Gastrocnemius medialis (tissue), 4 donors: Measurements from ENCODE around the gene FUT7.

ENCODE experiments used
- POLR2A ChIP-seq, 2 donors: fragments of 450-650 bp; IDR thresholded peaks; one replicate each; pipeline ENCODE4 v1.6.1; 2017; ENCODE audit warnings: antibody characterized with exemption in 2 of 2, mild to moderate bottlenecking in 2 of 2, moderate library complexity in 2 of 2
- TF ChIP-seq, protein P1 (sequence below), 5 experiments: fragments of 450-650 bp in 3 of 5; fragments of 200-600 bp in 2 of 5; sonication (generic) in 2 of 5; IDR thresholded peaks in 4 of 5; conservative IDR thresholded peaks in 1 of 5; 1 replicate in 4 of 5; 2 replicates in 1 of 5; pipeline ENCODE4 v1.5.1; 2016 to 2019; ENCODE audit warnings: antibody characterized with exemption in 5 of 5, mild to moderate bottlenecking in 3 of 5, moderate library complexity in 3 of 5

DNA sequence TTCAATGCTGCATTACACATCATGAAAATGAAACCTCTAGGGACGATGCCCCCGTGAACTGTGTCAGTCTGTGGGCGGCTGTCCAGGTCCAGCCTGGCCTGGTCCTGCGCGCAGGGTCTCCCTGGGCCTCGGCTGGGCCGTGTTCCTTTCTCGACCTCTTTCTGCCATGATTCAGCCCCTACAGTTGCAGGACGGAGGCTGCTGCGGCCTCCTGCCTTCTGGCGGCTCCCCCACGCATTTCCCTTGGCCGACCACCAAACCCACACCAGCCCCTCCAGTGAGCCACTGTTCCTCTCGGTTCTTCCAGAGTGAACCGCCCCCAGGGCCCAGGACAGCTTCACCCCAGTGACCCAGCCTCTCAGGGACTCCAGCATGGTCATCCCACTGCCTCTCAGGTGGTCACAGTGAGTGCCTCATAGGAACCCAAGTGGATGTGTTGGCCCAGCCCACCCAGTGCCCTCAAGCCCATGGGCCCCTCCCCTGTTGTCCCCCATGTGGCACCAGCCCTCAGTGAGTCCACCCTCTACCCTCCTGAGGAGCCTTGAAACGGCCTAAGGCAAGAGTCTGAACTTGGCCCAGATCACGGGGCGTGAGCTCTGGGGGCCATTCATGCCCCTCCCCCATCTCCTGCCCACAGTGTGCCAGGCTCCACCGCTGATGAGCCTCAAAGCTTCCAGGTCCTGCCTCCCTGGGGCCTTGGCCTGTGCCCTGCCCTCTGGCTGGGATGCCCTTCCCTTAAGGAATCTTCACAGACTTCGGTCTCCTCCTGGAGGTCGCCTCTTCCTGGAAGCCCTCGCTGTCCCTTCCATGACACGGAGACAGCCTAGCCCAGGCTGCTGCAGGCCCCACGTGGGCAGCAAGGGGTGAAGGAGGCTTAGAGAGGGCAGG is 25.5 kb downstream of the FUT7 start:
- TF ChIP-seq, protein P1, sequence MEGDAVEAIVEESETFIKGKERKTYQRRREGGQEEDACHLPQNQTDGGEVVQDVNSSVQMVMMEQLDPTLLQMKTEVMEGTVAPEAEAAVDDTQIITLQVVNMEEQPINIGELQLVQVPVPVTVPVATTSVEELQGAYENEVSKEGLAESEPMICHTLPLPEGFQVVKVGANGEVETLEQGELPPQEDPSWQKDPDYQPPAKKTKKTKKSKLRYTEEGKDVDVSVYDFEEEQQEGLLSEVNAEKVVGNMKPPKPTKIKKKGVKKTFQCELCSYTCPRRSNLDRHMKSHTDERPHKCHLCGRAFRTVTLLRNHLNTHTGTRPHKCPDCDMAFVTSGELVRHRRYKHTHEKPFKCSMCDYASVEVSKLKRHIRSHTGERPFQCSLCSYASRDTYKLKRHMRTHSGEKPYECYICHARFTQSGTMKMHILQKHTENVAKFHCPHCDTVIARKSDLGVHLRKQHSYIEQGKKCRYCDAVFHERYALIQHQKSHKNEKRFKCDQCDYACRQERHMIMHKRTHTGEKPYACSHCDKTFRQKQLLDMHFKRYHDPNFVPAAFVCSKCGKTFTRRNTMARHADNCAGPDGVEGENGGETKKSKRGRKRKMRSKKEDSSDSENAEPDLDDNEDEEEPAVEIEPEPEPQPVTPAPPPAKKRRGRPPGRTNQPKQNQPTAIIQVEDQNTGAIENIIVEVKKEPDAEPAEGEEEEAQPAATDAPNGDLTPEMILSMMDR (IDR thresholded peaks at IDR 0.05 in 4 of 5, conservative IDR thresholded peaks at IDR 0.05 in 1 of 5) = no peak
- TF ChIP-seq POLR2A (IDR thresholded peaks at IDR 0.05) = no peak
